Measurements from ENCODE around the gene TCF3.
A peak's percentile ranks its signal among the peaks of the same experiment; 100 is the strongest.
"Not testable (repeated sequence)": the region's sequence is repeated elsewhere in the genome, so short reads cannot be mapped to it uniquely, and the experiment has no call there.

Gene TCF3

GRCh38 chr19:1653300-1653628, 849 bp upstream of the TCF3 start:
- DNase-seq = peak in 2 of 58 donors; percentile 53 to 54

GRCh38 chr19:1651568-1652291, 685 bp downstream of the TCF3 start:
- DNase-seq = peak in 3 of 58 donors; percentile 5 to 23 (median 11)

GRCh38 chr19:1650650-1651567, 1.5 kb downstream of the TCF3 start:
- peak in 1 of 58 donors; percentile 10 for DNase-seq

- DNase-seq = no peak
These were observed 2.4 kb downstream of the TCF3 start for GRCh38 chr19:1649706-1650649.

GRCh38 chr19:1648920-1649541, 3.4 kb downstream of the TCF3 start:
- DNase-seq = no peak

- no peak for DNase-seq
These were observed 4.0 kb downstream of the TCF3 start for GRCh38 chr19:1648459-1648849.

GRCh38 chr19:1647501-1648458, 4.6 kb downstream of the TCF3 start:
- DNase-seq = no peak

- no peak for DNase-seq
These were observed 5.6 kb downstream of the TCF3 start for GRCh38 chr19:1646659-1647453.

GRCh38 chr19:1646149-1646548, 6.3 kb downstream of the TCF3 start:
- DNase-seq = no peak

GRCh38 chr19:1645299-1645698, 7.1 kb downstream of the TCF3 start:
- no peak for DNase-seq

- DNase-seq = no peak
These were observed 8.3 kb downstream of the TCF3 start for GRCh38 chr19:1644070-1644469.

GRCh38 chr19:1640893-1641448, 11.4 kb downstream of the TCF3 start:
- not testable (repeated sequence) for DNase-seq

- DNase-seq = no peak
These were observed 15.8 kb downstream of the TCF3 start for GRCh38 chr19:1636325-1637236.

GRCh38 chr19:1634938-1635243, 17.5 kb downstream of the TCF3 start:
- no peak for DNase-seq

GRCh38 chr19:1634242-1634937, 18.0 kb downstream of the TCF3 start:
- DNase-seq = no peak

- no peak for DNase-seq
These were observed 19.1 kb downstream of the TCF3 start for GRCh38 chr19:1633269-1633826.

All from anterior cingulate cortex (tissue), 58 donors.